IPS-NIHi11 (cell line): ENCODE data around the gene C5orf15.
A peak's percentile ranks its signal among the peaks of the same experiment; 100 is the strongest.

Source experiments
- DNase-seq: peaks from one replicate; pipeline ENCODE4 v3.0.0; 2012; ENCODE audit warnings: mixed read lengths, low spot score

C5orf15 gene

DNA sequence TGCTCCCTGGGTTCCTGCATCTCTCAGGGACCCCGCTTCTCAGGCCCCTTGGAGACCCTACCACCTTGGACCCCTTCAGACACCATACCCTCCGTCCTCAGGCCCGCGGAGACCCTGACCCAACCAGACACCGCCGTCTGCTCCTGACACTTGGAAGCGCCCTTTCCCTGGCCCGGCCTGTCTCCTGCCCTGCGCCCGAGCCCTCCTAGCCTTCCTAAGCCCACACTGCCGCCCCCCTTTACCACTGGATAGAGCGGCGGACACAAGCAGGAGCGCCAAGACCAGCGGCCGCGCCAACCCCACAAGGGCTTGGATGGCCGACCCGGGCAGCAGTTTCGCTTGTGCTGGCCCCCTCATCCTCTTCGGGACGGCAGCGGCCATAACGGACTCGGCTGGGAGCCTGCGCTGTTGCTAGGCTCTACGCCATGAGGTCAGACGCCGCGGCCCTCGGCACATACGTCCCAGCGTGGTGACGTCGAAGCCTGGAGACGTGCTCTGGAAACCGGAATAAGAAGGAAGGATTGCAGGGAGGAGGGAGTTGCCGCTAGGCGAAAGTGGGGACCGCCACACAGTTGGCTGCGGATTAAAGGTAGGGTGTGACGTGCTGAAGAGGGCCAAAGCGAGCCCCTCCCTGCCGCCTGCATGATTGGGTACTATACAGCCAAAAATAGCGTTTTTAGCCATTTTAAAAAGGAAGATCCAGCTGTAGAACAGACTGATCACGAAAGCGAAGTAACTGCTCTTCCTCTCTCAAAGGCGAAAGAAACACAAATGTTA lies at the start of gene C5orf15:
TSS of gene C5orf15 (minus strand) at position 422 of the 777 bp plus-strand sequence. CDS start at position 381, 41 bp downstream.
- peak; percentile 95 for DNase-seq

DNA sequence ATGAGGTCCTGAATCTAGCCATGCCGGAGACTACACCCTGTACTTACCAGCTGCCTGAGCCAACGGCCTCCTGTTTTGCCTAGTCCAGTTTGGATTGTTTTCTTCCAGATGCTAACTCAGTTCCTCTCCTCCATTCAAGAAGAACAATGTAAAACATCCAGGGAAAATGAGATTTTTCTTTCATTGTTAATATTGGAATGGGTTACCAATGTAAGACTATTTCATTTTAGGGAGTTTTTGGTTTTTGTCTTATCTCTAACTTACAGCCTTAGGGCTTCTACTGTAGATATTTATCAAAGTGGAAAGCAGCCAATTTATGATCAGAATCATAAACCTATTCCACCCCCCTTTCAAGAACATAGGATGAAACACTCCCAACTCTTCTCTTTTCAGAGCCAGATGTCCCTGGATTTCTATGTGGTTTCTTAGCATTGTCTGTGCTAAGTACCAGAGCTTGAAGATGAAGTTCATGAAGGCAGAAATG lies 39.9 kb upstream of the C5orf15 start:
- DNase-seq, result no peak

GRCh38 chr5:134007581-134008265 lies 39.3 kb upstream of the C5orf15 start:
- peak; percentile 93 for DNase-seq

DNA sequence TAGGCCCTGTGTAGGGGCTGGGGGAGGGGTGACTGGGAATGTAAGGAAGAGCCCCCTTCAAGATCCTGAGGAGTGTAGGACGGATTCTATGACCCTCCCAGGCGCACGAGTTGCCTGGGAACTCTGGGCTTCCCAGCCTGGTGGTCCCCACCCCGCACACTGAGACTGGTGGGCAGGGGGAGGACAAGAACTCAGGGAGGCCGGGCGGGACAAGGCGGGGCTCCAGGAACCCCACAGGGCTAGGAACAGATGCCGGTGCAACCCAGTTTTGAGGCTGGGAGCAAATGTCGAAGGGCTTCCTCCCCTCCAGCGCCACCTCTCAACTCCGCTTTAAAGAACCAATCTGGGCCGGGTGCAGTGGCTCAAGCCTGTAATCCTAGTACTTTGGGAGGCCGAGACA lies 37.7 kb upstream of the C5orf15 start:
- DNase-seq, result no peak

- peak; percentile 48 for DNase-seq
Measured at GRCh38 chr5:134005417-134006061, 37.1 kb upstream of the C5orf15 start.

DNA sequence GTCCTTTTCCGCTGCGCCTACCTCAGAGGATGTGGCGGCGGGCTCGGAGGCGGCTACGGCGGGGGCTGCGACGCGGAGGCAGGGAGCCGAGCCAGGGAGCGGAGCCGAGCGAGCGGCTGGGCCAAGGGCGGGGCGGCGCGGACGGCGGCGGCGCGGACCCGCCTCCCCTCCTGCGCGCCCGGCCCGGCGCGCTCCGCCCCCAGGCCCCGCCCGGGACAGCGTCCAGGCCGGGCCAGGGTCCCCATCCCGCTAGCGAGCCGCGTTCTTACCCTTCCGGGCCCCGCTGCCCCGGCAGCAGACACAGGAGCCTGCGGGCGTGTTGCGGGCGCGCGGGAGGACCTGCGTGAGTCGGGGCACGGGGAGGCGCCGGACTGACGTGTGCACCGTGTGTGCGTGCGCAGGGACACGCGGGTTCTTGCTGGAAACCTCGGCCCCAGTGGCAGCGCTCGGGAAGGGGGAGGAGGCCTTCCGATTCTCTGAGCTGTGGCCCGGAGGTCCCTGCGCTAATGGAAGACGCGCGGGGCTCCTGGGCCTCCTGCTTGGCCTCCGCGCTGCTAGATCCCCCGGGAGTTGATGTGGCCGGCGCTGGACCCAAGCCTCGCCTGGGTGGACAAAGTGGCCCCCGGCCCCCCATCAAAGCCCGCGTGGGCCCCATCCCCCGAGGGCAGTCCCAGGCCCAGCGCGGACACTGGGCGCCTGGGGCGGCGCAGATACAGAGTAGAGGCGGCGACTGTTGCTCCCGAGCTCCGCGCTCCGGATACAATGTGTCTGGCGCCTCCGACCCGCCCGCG lies 36.4 kb upstream of the C5orf15 start, which contains the start of gene VDAC1:
TSS of gene VDAC1 (minus strand) at position 350 of the 791 bp plus-strand sequence. CDS start 11,963 bp downstream, outside the sequence.
- DNase-seq, result peak; percentile 98

- peak; percentile 70 for DNase-seq
Measured at GRCh38 chr5:134003817-134004625, 35.6 kb upstream of the C5orf15 start.

- DNase-seq, result no peak
Measured at GRCh38 chr5:134003064-134003816, 34.8 kb upstream of the C5orf15 start.

DNA sequence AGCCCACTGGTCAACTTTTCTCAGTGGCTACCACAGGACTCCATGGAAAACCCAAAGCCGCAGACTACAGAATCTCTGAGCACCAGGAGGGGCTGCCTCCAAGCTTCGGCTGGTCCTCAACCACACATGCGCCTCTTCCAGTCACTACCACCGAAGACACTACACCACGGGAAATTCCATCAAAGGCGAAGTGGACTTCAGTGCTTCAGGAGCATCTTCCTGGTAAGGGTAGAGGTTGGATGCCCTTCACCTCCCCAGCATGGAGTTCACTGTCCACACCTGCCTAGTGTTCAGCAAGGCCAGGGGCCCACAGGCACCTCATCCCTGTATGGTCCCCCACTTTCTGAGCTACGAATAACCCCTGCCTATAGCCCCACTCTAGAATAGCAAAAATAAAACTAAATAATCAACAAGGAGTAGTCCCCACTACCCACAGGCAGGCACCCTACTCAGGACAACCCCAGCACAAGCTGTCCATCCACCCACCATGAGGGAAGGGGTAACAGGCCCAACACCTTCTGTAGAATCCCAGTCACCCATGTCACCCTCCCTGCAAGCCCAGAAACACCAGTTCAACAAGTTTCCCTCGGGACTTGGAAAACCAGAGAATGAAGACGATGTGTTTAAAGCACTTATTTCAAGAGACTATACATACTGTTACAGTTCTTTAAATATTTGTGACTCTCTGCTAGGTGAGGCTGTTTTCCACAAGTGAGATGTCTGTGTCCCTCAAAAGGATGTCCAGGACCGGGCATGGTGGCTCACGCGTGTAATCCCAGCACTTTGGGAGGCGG lies 33.7 kb upstream of the C5orf15 start:
- DNase-seq, result no peak

- no peak for DNase-seq
Measured at GRCh38 chr5:134000696-134001453, 32.5 kb upstream of the C5orf15 start.

DNA sequence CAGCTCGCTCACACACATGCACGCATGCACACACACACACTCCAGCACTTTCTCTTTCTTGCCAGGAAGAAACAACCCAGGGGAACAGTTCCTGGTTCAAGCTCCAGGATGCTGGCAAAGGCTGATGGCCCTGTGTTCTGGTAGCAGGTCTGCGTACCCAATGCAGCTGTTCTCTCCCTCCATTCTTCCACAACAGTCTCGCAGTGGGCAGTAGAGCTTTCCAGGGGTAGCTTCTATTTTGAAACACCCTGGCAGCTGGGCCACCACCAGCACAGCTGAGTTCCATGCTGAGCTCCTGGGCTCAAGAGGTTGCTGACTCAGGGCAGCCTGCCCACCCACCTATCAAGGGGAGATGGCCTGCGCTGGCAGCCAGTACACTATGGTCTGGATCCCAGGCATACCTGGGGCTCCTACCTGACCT lies 31.7 kb upstream of the C5orf15 start:
- DNase-seq, result no peak

DNA sequence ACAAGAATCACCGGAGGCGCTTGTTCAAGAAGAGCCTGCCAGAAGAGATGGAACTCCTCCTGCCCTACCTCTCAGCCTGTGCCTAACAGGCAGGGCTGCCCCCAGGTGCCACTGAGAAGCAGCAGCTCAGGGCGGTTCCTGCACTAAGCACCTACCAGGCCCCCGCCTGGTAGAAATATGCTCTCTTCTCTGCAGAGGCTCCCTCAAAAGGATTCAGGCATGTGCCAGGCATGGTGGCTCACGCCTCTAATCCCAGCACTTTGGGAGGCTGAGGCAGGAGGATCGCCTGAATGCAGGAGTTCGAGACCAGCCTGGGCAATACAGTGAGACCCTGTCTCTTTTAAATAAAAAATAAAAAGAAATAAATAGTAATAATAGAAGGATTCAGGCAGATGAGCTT lies 30.4 kb upstream of the C5orf15 start:
- no peak for DNase-seq

GRCh38 chr5:133998042-133998441 lies 29.6 kb upstream of the C5orf15 start:
- DNase-seq, result no peak

GRCh38 chr5:133996683-133997252 lies 28.3 kb upstream of the C5orf15 start:
- DNase-seq, result peak; percentile 63

GRCh38 chr5:133995883-133996563 lies 27.6 kb upstream of the C5orf15 start:
- DNase-seq, result no peak

- no peak for DNase-seq
Measured at GRCh38 chr5:133995341-133995740, 26.9 kb upstream of the C5orf15 start.

GRCh38 chr5:133994990-133995333 lies 26.5 kb upstream of the C5orf15 start:
- DNase-seq, result no peak
